DMS53 (cell line): ENCODE data around the gene GJB1.
"Not testable (repeated sequence)": the region's sequence is repeated elsewhere in the genome, so short reads cannot be mapped to it uniquely, and the experiment has no call there.

Source experiments
- DNase-seq: peaks from one replicate; lab custom pipeline; 2025; lab: John Stamatoyannopoulos, UW

The GJB1 gene

DNA sequence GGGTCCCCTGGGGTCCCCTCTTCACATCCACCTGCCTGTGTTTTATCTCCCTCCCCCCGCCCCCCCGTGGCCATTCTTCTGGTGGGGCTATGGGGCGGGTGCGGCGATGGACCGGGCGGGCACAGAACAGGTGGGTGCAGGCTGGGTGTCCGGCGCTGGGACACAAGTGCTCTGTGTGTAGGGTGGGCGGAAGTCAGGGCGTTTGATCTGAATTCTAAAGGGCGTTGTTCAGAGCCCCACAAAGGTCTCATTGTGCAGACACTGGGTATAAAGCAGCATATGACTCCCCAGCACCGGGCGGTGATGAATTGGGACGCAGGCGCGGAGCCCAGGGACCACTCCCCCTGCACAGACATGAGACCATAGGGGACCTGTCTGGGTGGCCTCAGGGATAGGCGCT lies at the start of gene GJB1:
TSS of gene GJB1 (plus strand) at position 296 of the 400 bp plus-strand sequence. CDS start 484 bp downstream, outside the sequence.
- no peak for DNase-seq

DNA sequence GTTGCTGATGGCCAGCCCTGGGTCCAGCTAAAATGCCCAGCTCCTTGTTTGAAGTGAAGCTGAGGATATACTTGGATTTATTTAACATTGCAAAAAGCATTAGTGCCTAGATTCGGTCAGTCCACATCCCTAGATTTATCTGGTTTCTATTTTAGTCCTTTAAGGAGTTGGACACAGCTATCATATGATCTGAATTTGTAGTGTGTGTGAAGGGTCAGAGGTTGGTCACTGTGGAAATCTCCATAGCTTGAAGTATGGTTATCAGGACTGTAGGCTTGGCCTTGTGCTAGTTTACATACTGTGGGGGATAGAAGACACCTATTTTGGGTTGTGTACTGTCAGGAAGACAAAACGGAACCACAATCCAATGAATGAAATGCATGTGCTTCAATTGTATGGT lies 49.6 kb upstream of the GJB1 start:
- DNase-seq = no peak

DNA sequence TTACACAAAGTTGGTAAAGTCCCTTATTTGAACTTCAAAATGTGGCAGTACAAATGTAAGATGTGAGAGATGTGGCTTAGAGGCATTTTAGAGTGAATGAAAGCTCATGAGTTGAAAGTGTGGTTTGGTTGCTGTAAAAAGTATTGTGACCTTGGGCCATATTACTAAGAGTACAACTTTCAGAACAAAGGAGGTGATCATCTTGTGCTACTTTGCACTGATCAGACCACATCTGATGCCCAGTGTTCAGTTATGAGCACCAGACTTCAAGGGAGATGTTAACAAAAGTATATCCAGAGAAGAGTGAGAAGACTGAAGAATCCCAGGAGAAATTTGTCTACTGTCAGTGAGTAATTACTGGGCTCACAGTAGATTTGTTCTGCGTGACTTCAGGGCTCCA lies 48.2 kb upstream of the GJB1 start:
- no peak for DNase-seq

- no peak for DNase-seq
Observed at GRCh38 chrX:71175531-71175930, 47.5 kb upstream of the GJB1 start.

DNA sequence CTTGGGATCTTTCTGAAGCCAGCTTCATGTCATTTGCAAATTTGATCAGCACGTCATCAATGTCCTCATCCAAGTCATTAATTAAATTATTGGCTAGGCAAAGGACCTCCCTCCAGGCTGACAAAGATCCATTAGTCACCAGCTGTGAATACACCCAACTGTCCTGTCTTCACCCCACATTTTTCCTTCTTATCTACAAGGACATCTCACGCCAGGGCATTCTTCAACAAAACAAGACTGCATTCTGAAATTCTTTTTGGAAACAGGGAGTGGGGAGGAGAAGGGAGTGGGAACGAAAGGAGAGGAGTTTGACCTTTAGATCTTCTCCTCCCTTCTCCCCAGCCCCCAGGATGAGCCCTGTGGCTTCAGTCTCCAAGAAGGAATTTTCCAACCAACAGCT lies 45.7 kb upstream of the GJB1 start:
- no peak for DNase-seq

DNA sequence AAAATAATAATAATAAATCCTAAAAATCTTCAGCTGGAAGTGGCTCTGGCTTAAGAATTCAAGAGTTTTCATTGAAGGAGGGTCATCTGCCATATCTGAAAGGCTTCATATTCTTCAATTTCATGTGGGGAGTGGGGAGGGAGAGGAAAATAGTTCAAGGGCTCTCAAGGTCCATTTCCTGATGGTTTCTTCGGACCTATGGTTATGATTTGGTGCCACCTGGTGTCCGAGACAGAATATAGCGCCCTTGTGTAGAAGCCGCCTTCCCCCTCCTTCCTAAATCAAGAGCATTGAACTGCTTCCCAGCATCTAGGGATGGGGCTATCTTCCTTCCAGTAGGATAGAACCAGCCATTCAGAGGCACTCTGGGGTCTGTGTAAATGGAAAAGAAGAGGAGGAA lies 44.1 kb upstream of the GJB1 start:
- peak; percentile 83 for DNase-seq

GRCh38 chrX:71180579-71181265 lies 42.3 kb upstream of the GJB1 start:
- DNase-seq = not testable (repeated sequence)

DNA sequence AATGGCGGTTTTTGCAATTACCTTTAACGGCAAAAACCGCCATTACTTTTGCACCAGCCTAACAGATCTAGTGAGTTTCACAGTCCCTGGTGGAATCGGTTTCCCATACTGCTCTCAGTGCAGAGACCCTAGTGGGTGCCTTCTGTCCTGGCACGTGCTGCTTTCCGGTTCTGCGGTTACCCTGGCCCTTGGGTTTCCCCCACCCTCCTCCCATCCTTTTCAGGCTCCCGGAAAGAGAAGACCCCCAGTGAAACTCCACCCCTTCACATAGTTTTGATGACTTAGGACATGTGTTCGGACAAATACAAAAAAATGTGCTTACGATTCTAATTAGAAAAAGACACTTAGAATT lies 41.5 kb upstream of the GJB1 start:
- DNase-seq = peak; percentile 64

GRCh38 chrX:71181910-71182799 lies 40.9 kb upstream of the GJB1 start:
- peak; percentile 98 for DNase-seq

- peak; percentile 20 for DNase-seq
Observed at GRCh38 chrX:71182871-71183270, 40.2 kb upstream of the GJB1 start.

DNA sequence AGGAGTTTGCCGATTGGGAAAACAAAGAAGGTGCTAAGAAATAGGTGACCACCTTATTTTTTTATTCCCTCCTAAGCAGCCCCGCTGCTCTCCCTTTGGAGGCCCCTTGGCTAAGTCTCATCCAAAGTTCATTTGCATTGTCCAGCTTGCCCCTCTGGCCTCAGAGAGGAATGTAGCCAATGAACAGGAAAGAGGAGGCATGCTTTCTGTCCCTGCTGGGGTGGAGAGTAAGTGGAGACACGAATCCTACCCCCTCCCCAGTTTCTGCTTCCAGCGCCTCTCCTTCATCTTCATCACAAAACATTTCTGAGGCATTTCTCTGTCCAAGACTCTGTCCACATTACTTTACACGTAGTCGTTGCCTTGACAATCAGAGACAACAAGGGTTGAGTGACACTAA lies 39.7 kb upstream of the GJB1 start:
- DNase-seq = no peak

DNA sequence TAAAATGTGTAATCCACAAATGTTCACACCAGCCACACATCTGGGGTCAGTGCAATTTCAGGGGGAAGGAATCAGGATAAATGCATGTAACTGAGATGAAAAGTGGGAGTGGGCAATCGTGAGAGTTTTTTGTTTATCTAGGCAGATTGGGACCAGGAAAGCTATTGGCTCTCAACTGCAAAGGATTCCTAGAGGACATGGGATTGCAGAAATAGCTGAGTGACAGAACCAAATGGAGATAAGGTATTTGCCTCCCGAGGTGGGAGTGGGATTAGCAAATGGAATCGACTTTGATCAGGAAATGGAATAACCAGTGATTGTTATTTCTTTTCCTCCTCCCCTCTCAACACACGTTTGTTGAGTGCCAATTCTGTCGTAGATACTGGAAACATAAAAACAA lies 38.9 kb upstream of the GJB1 start:
- no peak for DNase-seq

DNA sequence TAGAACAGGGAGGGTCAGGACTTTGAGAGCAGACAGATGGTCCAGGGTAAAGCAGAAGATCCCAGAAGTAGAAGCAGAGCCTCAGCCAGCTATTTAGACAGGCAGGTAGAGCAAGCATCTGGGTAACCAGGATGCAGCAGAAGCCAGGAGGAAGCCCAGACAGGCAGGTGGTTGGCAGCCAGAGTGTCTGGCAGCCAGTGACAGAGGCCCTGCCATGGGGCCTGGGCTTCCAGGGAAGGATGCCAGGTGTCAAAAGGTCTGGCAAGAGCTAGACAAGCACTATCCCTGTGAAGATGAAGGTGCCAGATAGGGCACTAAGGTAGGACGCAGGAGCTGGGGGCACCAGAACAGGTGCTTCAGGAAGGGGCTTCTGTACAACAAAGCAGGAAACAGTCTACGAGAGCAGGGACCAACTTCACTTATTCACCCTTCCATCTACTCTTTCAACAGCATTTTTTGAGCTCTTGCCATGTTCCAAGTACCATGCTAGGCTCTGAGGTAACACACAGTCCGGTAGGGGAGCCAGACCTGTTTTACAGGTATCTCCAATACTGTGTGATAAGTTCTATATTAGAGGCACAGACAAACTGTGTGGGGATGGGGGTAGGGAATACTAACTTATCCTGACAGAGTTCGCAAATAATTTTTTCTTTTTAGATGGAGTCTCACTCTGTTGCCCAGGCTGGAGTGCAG lies 38.1 kb upstream of the GJB1 start:
- DNase-seq = peak; percentile 85

DNA sequence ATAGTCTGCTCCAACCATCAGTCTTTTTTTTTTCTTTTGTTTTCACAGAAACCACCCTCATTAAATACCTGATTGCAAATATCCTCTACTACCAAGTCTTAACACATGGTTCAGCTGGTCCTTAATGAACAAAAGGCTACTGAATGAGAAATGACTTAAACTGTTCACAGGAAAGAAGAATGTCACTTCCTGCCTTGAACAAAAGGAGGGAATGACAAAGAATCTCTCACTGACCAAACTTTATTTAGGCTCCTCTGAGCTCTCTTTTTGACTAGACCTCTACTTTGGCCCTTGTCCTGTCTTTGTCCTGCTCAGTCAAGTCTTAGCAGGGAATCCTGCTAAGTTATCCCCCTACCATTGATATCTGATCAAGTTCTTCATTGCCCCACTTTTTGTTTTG lies 31.8 kb upstream of the GJB1 start:
- DNase-seq = no peak

GRCh38 chrX:71195964-71196649 lies 26.9 kb upstream of the GJB1 start:
- no peak for DNase-seq

- DNase-seq = no peak
Observed at GRCh38 chrX:71198066-71198465, 25.0 kb upstream of the GJB1 start.

DNA sequence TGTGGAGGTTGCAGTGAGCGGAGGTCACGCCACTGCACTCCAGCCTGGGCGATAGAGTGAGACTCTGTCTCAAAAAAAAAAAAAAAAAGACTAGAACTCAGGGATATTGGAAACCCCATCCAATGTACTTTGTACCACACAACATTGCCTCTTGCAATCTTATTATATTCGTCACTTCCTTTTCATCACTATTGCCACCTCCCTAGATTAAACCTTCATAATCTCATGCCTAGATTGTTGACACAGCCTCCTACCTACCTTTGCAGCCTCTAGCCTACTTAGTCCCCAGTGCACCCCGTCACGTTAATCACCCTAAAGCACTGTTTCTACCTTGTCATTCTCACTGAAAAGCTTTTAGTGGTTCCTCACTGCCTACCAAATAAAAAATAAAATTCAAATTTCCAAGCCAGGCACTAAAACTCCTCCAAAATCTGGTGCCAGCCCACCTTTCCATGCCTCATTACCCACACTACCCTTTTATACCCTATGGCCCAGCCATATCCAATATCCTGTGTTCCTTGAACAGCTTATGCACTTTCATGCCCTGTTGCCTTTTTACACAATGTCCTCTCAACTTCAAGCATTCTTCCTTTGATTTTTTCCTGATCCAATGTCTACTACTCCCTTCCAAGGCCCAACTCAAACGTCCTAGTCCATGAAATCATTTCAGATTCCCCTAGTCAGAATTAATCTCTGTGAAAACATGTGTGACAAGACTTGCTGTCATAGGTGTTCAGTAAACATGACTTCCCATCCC lies 23.6 kb upstream of the GJB1 start:
- DNase-seq = no peak

DNA sequence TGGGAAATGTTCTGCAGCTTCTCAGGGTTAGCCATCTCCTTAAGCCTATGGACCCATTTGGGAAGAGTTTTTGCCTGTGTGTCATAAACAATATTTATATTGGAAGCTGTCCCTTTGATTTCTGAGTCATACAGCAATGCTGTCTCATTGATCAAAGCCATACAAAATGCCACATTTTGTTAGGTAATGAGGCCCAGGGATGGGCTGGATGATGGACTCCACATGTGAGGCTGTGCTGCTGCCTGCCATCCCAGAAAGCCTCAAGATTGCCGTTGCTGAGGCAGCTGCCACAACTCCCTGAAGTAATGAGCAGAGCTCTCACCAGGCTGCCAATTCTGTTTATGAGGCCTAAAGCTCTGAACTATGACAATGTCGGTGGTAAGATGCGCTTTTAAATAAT lies 12.2 kb upstream of the GJB1 start:
- DNase-seq = no peak

GRCh38 chrX:71212536-71212935 lies 10.5 kb upstream of the GJB1 start:
- DNase-seq = peak; percentile 67

DNA sequence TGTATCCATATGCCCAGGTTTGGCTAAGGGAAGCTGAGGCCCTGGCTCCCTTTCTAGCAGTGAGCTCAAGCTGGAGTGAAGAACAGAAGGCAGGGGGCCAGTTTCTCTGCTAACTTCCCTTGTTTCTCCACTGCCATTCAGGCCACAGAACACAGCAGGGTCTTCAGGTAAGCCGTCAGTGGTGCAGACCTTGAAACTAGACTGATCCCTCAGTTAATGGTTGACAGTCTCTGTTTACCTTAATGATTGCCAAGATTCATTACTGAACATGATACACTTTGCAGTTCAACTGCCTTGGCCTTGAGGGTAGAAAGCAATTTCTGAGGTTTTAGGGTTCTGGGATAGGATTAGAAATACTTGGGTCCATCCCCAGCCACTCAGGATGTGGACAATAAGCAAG lies 8.9 kb upstream of the GJB1 start:
- no peak for DNase-seq

- peak; percentile 87 for DNase-seq
Observed at GRCh38 chrX:71214604-71215337, 8.3 kb upstream of the GJB1 start.
